HUES64 (cell line): ENCODE results near the gene ADIRF.

ENCODE experiments used
- H3K27ac ChIP-seq: 2 replicates; pipeline ENCODE4 v1.7.0; 2013; ENCODE audit warnings: low read depth, low read length, inconsistent platforms
- H3K27me3 ChIP-seq: 2 replicates; pipeline ENCODE4 v1.6.1; 2013; ENCODE audit warnings: mild to moderate bottlenecking, low read length; ENCODE audit not compliant: insufficient read depth
- H3K36me3 ChIP-seq: 2 replicates; pipeline ENCODE4 v1.6.1; 2013; ENCODE audit warnings: mild to moderate bottlenecking, low read length; ENCODE audit not compliant: insufficient read depth
- H3K4me1 ChIP-seq: 2 replicates; pipeline ENCODE4 v1.6.1; 2013; ENCODE audit warnings: mild to moderate bottlenecking, low read length, moderate library complexity; ENCODE audit not compliant: insufficient read depth
- H3K4me3 ChIP-seq: 2 replicates; pipeline ENCODE4 v1.5.1; 2013; ENCODE audit warnings: mild to moderate bottlenecking, low read length, moderate library complexity
- H3K9ac ChIP-seq: 2 replicates; pipeline ENCODE4 v1.6.1; 2013; ENCODE audit warnings: mild to moderate bottlenecking, low read depth, low read length
- H3K9me3 ChIP-seq: 2 replicates; pipeline ENCODE4 v1.6.1; 2013; ENCODE audit warnings: low read depth, low read length; ENCODE audit not compliant: insufficient read depth
- WGBS: fragments of 150-250, 120-280 bp; methylation state at CpG from one replicate; pipeline ENCODE4 v1.1.7; 2013; ENCODE audit warnings: missing lambda C conversion rate; 5-methylcytosine and 5-hydroxymethylcytosine counted together

The ADIRF gene

GRCh38 chr10:86940677-86941076, 27.6 kb upstream of the ADIRF start:
- no peak overlapping the region for H3K4me3 ChIP-seq
- no peaks in the 10 kb centered on the region for H3K36me3 ChIP-seq
- H3K9me3 ChIP-seq: no peaks in the 10 kb centered on the region
- H3K27me3 ChIP-seq: no peaks in the 10 kb centered on the region
- H3K27ac ChIP-seq: no peak overlapping the region
- H3K4me1 ChIP-seq: peaks cover under 1% of the 10 kb centered on the region
- H3K9ac ChIP-seq: no peak overlapping the region
- WGBS: 78% methylated on average over 6 of the region's 6 CpGs

GRCh38 chr10:86941426-86941825, 26.9 kb upstream of the ADIRF start:
- Histone ChIP-seq H3K4me3 (no peak overlapping the region), H3K27me3 (no peaks in the 10 kb centered on the region), H3K4me1 (peaks cover 3% of the 10 kb centered on the region), H3K9me3 (no peaks in the 10 kb centered on the region), H3K27ac (no peak overlapping the region), H3K9ac (no peak overlapping the region), H3K36me3 (no peaks in the 10 kb centered on the region)
- WGBS: 92% methylated on average over 1 of the region's 2 CpGs

- Histone ChIP-seq H3K27ac (no peak overlapping the region), H3K4me3 (no peak overlapping the region), H3K36me3 (no peaks in the 10 kb centered on the region), H3K4me1 (peaks cover 3% of the 10 kb centered on the region), H3K9ac (no peak overlapping the region), H3K9me3 (no peaks in the 10 kb centered on the region), H3K27me3 (no peaks in the 10 kb centered on the region)
- 95% methylated on average over 14 of the region's 14 CpGs for WGBS
These were observed 26.3 kb upstream of the ADIRF start for GRCh38 chr10:86941991-86942421.

GRCh38 chr10:86942441-86943315, 25.6 kb upstream of the ADIRF start:
- Histone ChIP-seq H3K27ac (no peak overlapping the region), H3K4me1 (peaks cover 3% of the 10 kb centered on the region), H3K4me3 (no peak overlapping the region), H3K9ac (no peak overlapping the region), H3K36me3 (no peaks in the 10 kb centered on the region), H3K9me3 (no peaks in the 10 kb centered on the region), H3K27me3 (no peaks in the 10 kb centered on the region)
- WGBS: 97% methylated on average over 94 of the region's 94 CpGs

- no peak overlapping the region for H3K27ac ChIP-seq
- H3K9ac ChIP-seq: no peak overlapping the region
- H3K9me3 ChIP-seq: no peaks in the 10 kb centered on the region
- 95% methylated on average over 30 of the region's 30 CpGs for WGBS
- H3K4me1 ChIP-seq: peaks cover 3% of the 10 kb centered on the region
- H3K27me3 ChIP-seq: no peaks in the 10 kb centered on the region
- H3K36me3 ChIP-seq: no peaks in the 10 kb centered on the region
- H3K4me3 ChIP-seq: no peak overlapping the region
These were observed 24.8 kb upstream of the ADIRF start for GRCh38 chr10:86943316-86944030.

GRCh38 chr10:86944031-86944419, 24.3 kb upstream of the ADIRF start:
- Histone ChIP-seq H3K4me1 (peaks cover 3% of the 10 kb centered on the region), H3K27ac (no peak overlapping the region), H3K9me3 (no peaks in the 10 kb centered on the region), H3K27me3 (no peaks in the 10 kb centered on the region), H3K4me3 (no peak overlapping the region), H3K36me3 (no peaks in the 10 kb centered on the region), H3K9ac (no peak overlapping the region)
- 91% methylated on average over 4 of the region's 4 CpGs for WGBS

GRCh38 chr10:86944471-86944870, 23.8 kb upstream of the ADIRF start:
- Histone ChIP-seq H3K27ac (no peak overlapping the region), H3K4me1 (peaks cover 3% of the 10 kb centered on the region), H3K9me3 (no peaks in the 10 kb centered on the region)

GRCh38 chr10:86944907-86945306, 23.4 kb upstream of the ADIRF start:
- Histone ChIP-seq H3K9me3 (no peaks in the 10 kb centered on the region), H3K27me3 (no peaks in the 10 kb centered on the region), H3K4me3 (no peak overlapping the region), H3K27ac (no peak overlapping the region), H3K4me1 (peaks cover 3% of the 10 kb centered on the region), H3K36me3 (no peaks in the 10 kb centered on the region), H3K9ac (no peak overlapping the region)
- WGBS: 91% methylated on average over 3 of the region's 3 CpGs

More at GRCh38 chr10:86944471-86944870, 23.8 kb upstream of the ADIRF start:
- no peak overlapping the region for H3K4me3 ChIP-seq
- H3K36me3 ChIP-seq: no peaks in the 10 kb centered on the region
- no peak overlapping the region for H3K9ac ChIP-seq
- H3K27me3 ChIP-seq: no peaks in the 10 kb centered on the region

GRCh38 chr10:86945361-86946212, 22.7 kb upstream of the ADIRF start:
- H3K9me3 ChIP-seq: no peaks in the 10 kb centered on the region
- no peak overlapping the region for H3K9ac ChIP-seq
- no peak overlapping the region for H3K27ac ChIP-seq
- no peak overlapping the region for H3K4me3 ChIP-seq
- H3K27me3 ChIP-seq: no peaks in the 10 kb centered on the region
- H3K36me3 ChIP-seq: no peaks in the 10 kb centered on the region
- H3K4me1 ChIP-seq: peaks cover 3% of the 10 kb centered on the region
- WGBS: 61% methylated on average over 18 of the region's 18 CpGs

GRCh38 chr10:86946213-86947155, 21.8 kb upstream of the ADIRF start:
- H3K36me3 ChIP-seq: no peaks in the 10 kb centered on the region
- no peaks in the 10 kb centered on the region for H3K27me3 ChIP-seq
- WGBS: 91% methylated on average over 13 of the region's 13 CpGs

More at GRCh38 chr10:86946213-86947155, 21.8 kb upstream of the ADIRF start:
- H3K4me1 ChIP-seq: peaks cover 3% of the 10 kb centered on the region
- H3K9me3 ChIP-seq: no peaks in the 10 kb centered on the region
- H3K27ac ChIP-seq: no peak overlapping the region
- no peak overlapping the region for H3K9ac ChIP-seq
- H3K4me3 ChIP-seq: no peak overlapping the region
